Brain microvascular endothelial cell (primary cell): ENCODE results near the gene ADORA1.

ENCODE experiments used
- DNase-seq: peaks from one replicate; pipeline ENCODE4 v3.0.0-alpha.2; 2020
- H3K27ac ChIP-seq: fragments of 250-450 bp; sonication (Bioruptor Pico); 2 replicates; pipeline ENCODE4 v1.5.1; 2020; ENCODE audit warnings: mild to moderate bottlenecking, moderate library complexity
- H3K27me3 ChIP-seq: fragments of 250-450 bp; sonication (Bioruptor Pico); replicated peaks from 2 replicates; pipeline ENCODE4 v1.5.1; 2020; ENCODE audit warnings: mild to moderate bottlenecking
- H3K36me3 ChIP-seq: fragments of 250-450 bp; sonication (Bioruptor Pico); replicated peaks from 2 replicates; pipeline ENCODE4 v1.5.1; 2020; ENCODE audit warnings: mild to moderate bottlenecking
- H3K4me3 ChIP-seq: 2 replicates; pipeline ENCODE4 v1.5.1; 2011; ENCODE audit warnings: low read depth, mild to moderate bottlenecking, control low read depth, low read length, moderate library complexity
- in situ Hi-C: cut with HindIII; loops from 2 replicates; pipeline ENCODE4 v1.10.0; 2017; ENCODE audit warnings: low sequenced_read_pairs, low pct_ligation_motif_present
- TF ChIP-seq, protein P1 (sequence below): IDR thresholded peaks from 2 replicates; pipeline ENCODE4 v1.5.1; 2011; ENCODE audit warnings: low read depth, mild to moderate bottlenecking, moderate library complexity, low read length, control low read depth, inconsistent platforms; ENCODE audit errors: missing control alignments

Gene ADORA1

DNA sequence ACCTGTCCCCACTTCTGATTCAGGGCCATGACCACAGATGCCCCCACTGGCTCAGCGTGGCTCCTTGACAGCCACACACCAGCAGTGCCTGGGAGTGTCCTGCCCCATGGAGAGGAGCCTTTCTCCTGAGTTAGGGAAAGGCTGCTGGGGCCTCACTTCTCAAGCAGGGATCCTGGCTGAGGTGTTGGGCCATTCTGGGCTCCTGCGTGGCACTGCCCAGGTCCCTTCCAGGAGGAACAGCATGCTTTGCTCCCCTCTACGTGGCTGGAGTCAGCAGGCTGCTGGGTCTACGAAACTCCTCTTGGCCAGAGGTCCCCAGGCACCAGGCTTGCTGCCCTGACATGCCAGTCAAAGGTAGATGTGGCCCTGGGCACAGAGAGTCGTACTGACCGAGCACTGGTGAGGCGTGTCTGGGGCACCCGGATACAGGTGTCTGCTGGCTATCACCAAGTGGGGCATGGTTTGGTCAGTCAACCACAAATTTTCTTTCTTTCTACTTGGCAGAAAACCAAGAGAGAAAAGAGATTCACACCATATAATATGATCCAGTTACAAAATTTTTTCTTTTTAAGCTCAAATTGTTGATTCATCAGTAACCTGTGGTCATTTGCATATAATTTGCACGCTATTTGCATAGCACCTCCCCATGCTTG lies 4.1 kb downstream of the ADORA1 start:
- in situ Hi-C loops: no loop called here
- DNase-seq: no peak
- TF ChIP-seq, protein P1, sequence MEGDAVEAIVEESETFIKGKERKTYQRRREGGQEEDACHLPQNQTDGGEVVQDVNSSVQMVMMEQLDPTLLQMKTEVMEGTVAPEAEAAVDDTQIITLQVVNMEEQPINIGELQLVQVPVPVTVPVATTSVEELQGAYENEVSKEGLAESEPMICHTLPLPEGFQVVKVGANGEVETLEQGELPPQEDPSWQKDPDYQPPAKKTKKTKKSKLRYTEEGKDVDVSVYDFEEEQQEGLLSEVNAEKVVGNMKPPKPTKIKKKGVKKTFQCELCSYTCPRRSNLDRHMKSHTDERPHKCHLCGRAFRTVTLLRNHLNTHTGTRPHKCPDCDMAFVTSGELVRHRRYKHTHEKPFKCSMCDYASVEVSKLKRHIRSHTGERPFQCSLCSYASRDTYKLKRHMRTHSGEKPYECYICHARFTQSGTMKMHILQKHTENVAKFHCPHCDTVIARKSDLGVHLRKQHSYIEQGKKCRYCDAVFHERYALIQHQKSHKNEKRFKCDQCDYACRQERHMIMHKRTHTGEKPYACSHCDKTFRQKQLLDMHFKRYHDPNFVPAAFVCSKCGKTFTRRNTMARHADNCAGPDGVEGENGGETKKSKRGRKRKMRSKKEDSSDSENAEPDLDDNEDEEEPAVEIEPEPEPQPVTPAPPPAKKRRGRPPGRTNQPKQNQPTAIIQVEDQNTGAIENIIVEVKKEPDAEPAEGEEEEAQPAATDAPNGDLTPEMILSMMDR: no peak
- Histone ChIP-seq H3K36me3 (no peaks in the 10 kb centered on the region), H3K27me3 (peaks cover 23% of the 10 kb centered on the region), H3K27ac (no peak overlapping the region), H3K4me3 (no peak overlapping the region)

DNA sequence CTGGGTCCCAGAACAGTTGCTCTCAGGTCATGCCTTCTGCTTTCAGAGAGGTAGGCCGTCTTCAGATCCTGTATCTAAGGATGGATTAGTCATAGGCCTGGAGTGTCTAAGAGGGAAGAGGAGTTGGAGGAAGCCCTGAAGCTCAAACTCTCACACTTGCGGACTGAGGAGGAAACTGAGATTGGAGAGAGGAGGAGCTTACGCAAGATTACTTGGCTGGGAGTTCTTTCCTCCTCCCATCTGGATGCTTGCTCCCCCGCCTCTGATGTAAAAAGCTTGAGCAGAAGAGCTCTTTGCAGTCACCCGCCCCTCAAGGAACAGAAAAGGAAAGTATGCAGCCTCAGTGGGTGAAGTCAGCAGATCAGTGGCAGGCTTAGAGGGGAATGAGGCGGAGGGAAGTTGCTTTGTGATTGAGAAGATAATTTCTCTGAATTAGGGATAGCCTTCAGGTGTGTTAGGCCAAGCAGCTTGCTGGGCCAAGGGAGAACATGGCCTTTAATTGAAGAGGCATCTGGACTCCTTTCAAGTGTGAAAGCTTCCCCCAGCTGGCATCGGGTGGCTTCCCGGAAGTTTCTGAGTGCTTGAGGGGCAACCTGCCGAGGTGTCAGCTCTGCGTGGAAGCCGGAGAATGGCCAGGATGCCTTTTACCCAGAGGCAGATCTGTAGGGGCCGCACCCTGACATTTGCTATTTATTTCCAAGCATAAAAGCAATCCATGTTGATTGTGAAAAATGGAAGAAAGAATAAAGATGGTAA lies 6.6 kb downstream of the ADORA1 start:
- in situ Hi-C loops: no loop called here
- TF ChIP-seq, protein P1: no peak

DNA sequence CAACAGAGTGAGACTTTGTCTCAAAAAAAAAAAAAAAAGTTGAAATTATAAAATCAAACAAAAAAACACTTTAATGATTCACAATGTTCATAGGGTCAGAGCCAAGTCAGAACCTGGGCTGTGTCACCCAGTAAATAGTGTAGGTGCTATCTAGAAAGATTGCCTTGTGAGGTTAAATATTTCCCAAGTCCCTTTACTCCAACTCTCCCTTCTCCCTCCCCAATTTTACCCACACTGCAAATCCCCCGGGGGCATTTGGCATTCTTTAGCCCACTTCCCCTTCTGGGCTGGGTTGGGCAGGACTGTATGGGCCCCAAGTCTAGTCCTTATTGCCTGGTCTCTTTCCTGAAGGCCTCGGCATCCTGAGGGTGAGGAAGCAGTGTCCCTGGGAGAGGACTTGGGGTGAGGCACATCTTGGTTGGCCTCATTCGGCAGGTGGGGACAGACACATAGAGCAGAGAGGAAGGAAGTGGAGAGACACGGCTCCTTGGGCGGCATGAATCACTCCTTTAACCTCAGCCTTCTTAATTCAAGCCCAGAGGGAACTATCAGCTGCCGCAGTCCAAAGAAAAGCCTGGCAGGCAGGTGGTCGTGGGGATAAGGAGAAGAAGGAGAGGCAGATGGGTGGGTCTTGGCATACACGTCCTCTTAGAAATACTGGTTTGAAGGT lies 8.2 kb downstream of the ADORA1 start:
- no peak overlapping the region for H3K4me3 ChIP-seq
- in situ Hi-C loops: no loop called here
- H3K36me3 ChIP-seq: no peaks in the 10 kb centered on the region
- TF ChIP-seq, protein P1: no peak
- no peak overlapping the region for H3K27ac ChIP-seq
- no peaks in the 10 kb centered on the region for H3K27me3 ChIP-seq
- no peak for DNase-seq

More for the DNA sequence above, 6.6 kb downstream of the ADORA1 start:
- Histone ChIP-seq H3K27ac (no peak overlapping the region), H3K36me3 (no peaks in the 10 kb centered on the region), H3K4me3 (no peak overlapping the region), H3K27me3 (peaks cover 3% of the 10 kb centered on the region)
- DNase-seq: no peak

DNA sequence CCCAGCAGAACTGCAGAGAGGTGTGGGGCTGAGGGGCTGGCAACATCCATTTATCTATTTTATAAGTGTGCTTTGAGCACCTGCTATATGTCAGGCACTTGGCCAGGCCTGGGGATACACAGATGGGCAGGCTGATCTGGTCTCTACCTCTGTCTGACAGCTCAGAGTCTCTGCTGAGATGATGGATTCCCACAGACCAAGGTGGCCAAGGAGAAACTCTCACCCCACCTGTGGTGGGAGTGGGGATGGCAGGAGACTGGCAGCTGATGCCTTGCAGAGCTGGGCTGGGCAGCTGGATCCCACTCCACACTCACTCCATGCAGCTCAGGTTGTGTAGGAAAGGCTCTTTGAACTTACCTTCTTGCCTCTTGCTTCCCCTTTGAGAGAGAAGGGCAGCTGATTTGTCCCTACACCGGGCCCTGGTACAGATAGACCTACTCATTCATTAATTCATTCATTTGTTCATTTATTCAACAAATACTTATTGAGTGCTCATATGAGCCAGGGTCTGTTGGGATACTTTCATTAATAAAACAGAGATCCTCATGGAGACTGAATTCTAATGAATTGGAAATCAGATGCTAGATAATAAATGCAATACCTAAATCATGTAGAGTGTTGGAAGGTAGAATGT lies 9.0 kb downstream of the ADORA1 start:
- in situ Hi-C loops: no loop called here
- TF ChIP-seq, protein P1: peak; percentile 17
- H3K27ac ChIP-seq: no peak overlapping the region
- no peak overlapping the region for H3K4me3 ChIP-seq
- no peaks in the 10 kb centered on the region for H3K36me3 ChIP-seq
- DNase-seq: no peak
- no peaks in the 10 kb centered on the region for H3K27me3 ChIP-seq

DNA sequence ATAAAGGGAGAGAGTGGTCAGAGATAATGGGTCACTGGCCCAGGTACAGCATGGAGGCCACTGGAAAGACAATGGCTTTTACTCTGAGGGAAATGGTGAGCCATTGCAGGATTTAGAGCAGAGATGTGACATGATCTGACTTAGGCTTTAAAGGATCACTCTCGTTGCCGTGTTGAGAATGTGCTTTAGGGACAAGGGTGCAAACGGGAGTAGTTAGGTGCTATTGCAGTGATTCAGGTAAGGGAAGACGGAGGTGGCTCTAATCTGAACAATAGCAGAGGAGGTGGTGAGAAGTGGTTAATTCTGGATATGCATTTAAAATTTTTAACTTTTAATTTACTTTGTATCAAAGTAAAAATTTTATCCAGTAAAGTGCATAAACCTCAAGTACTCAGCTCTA lies 9.8 kb downstream of the ADORA1 start:
- H3K36me3 ChIP-seq: no peaks in the 10 kb centered on the region
- no peak for DNase-seq
- TF ChIP-seq, protein P1: no peak
- in situ Hi-C loops: no loop called here
- no peaks in the 10 kb centered on the region for H3K27me3 ChIP-seq
- no peak overlapping the region for H3K27ac ChIP-seq
- no peak overlapping the region for H3K4me3 ChIP-seq
